K562 (cell line): ENCODE data around the gene ARID3C. TPM values are rescaled to one million over a fixed set of nuclear protein-coding genes. Genes with fewer than 3 reads are reported as not detected.

Experiments used
- ATAC-seq: fragments of 200-7000 bp; cut with Tn5 transposase; 3 replicates; pipeline ENCODE4 v1.9.1; 2020; ENCODE audit warnings: moderate library complexity
- BruUV-seq: library from RNA; stranded (reverse); fragments of 400-500 nt; replicated peaks from 2 replicates; lab custom pipeline; 2021; lab: Mats Ljungman, UMichigan
- CTCF ChIA-PET: fragments of 300-600 bp; formaldehyde crosslinking; extraction: SDS; loops from one replicate; lab custom pipeline; 2021; ENCODE audit warnings: low intra/inter-chr PET ratio; lab: Yijun Ruan, JAX
- POLR2A ChIA-PET: fragments of 300-600, 350-650 bp; sonication (Branson Sonifier 250); formaldehyde crosslinking; extraction: SDS; loops from one replicate; lab custom pipeline; 2021; ENCODE audit warnings: antibody characterized with exemption, inconsistent platforms; lab: Yijun Ruan, JAX
- DNase-seq, 4 experiments: peaks; one replicate each; pipeline versions ENCODE4 v3.0.0 to v3.0.0-alpha.2; 2011 to 2018; ENCODE audit warnings: low spot score in 3 of 4, mixed read lengths in 3 of 4; ENCODE audit errors: extremely low read depth in 1 of 4
- FAIRE-seq: peaks from 2 replicates; lab custom pipeline; 2011; peaks lifted over from hg19 to GRCh38; lab: Jason Lieb, UNC
- H2AFZ ChIP-seq: 2 replicates; pipeline ENCODE4 v1.6.0; 2011; ENCODE audit warnings: low read depth, low read length, control low read depth, inconsistent platforms
- H3K27ac ChIP-seq: fragments of 200-600 bp; 3 replicates; pipeline ENCODE4 v1.8.0; 2011; ENCODE audit warnings: low read depth, mild to moderate bottlenecking, control low read depth, inconsistent platforms, low read length, moderate library complexity, mixed read lengths; ENCODE audit errors: extremely low read depth
- H3K27me3 ChIP-seq, 2 experiments: fragments of 300-600 bp in 1 of 2; 2 replicates in 1 of 2; 3 replicates in 1 of 2; pipeline versions ENCODE4 v1.6.0 to v1.8.0; 2011; ENCODE audit warnings: inconsistent platforms in 2 of 2, low read length in 2 of 2, mild to moderate bottlenecking in 1 of 2, mixed read lengths in 1 of 2, moderate library complexity in 1 of 2; ENCODE audit not compliant: control insufficient read depth in 2 of 2, insufficient read depth in 2 of 2
- H3K36me3 ChIP-seq: fragments of 300-600 bp; 3 replicates; pipeline ENCODE4 v1.8.0; 2011; ENCODE audit warnings: mild to moderate bottlenecking, low read length, inconsistent platforms; ENCODE audit not compliant: control insufficient read depth, insufficient read depth
- H3K4me1 ChIP-seq, 2 experiments: fragments of 200-600 bp in 1 of 2; replicated peaks in 1 of 2; 2 replicates in 1 of 2; 3 replicates in 1 of 2; pipeline versions ENCODE4 v1.5.1 to v1.8.0; 2011; ENCODE audit warnings: inconsistent platforms in 2 of 2, low read length in 2 of 2, mild to moderate bottlenecking in 1 of 2, mixed read lengths in 1 of 2, moderate library complexity in 1 of 2; ENCODE audit not compliant: control insufficient read depth in 2 of 2, insufficient read depth in 2 of 2
- H3K4me2 ChIP-seq: 2 replicates; pipeline ENCODE4 v1.6.1; 2011; ENCODE audit warnings: low read length, control low read depth, inconsistent platforms, mixed read lengths; ENCODE audit not compliant: insufficient read depth
- H3K4me3 ChIP-seq: fragments of 200-600 bp; sonication (generic), shearing (Covaris generic); 2 replicates; pipeline ENCODE4 v1.5.1; 2016; ENCODE audit warnings: control low read depth, inconsistent platforms
- H3K79me2 ChIP-seq: fragments of 200-600 bp; 3 replicates; pipeline ENCODE4 v1.8.0; 2011; ENCODE audit warnings: low read length, inconsistent platforms; ENCODE audit not compliant: control insufficient read depth, insufficient read depth
- H3K9ac ChIP-seq, 2 experiments: 2 replicates each; pipeline versions ENCODE4 v1.6.0 to v1.6.1; 2011; ENCODE audit warnings: low read depth in 2 of 2, low read length in 2 of 2, control low read depth in 1 of 2, inconsistent platforms in 1 of 2, mild to moderate bottlenecking in 1 of 2, mixed read lengths in 1 of 2; ENCODE audit not compliant: insufficient read depth in 1 of 2
- H3K9me1 ChIP-seq: one replicate; pipeline ENCODE4 v1.6.0; 2011; ENCODE audit warnings: inconsistent platforms, mild to moderate bottlenecking, low read length, moderate library complexity; ENCODE audit not compliant: control insufficient read depth, insufficient read depth
- H3K9me3 ChIP-seq: replicated peaks from 2 replicates; pipeline ENCODE4 v1.5.1; 2011; ENCODE audit warnings: low read depth, low read length, inconsistent platforms; ENCODE audit not compliant: control insufficient read depth, insufficient read depth
- H4K20me1 ChIP-seq: replicated peaks from 2 replicates; pipeline ENCODE4 v1.6.1; 2011; ENCODE audit warnings: low read length, inconsistent platforms, mixed read lengths; ENCODE audit not compliant: control insufficient read depth, insufficient read depth
- FIP1L1 ChIP-seq: fragments of 200-400 bp; formaldehyde crosslinking; IDR thresholded peaks from 2 replicates; pipeline ENCODE4 v1.6.1; 2018; ENCODE audit warnings: mild to moderate bottlenecking, low read depth, low read length; ENCODE audit not compliant: poor library complexity, severe bottlenecking
- ZFP36 ChIP-seq: fragments of 150-350 bp; IDR thresholded peaks from 2 replicates; pipeline ENCODE4 v1.6.1; 2018; ENCODE audit warnings: low read length, low read depth; ENCODE audit not compliant: partially characterized antibody
- ZNF175 ChIP-seq: fragments of 200-800 bp; sonication (Bioruptor generic); IDR thresholded peaks from 2 replicates; pipeline ENCODE4 v1.6.1; 2016; ENCODE audit warnings: low read depth, mild to moderate bottlenecking, missing genetic modification characterization, missing compliant biosample characterization
- whole genome bisulfite sequencing: fragments of 100-300 bp; shearing (Covaris generic); methylation state at CpG from one replicate; pipeline ENCODE4 v1.1.6; 2016; ENCODE audit warnings: low coverage, mixed read lengths; ENCODE audit not compliant: insufficient coverage; ENCODE audit errors: missing lambda C conversion rate; 5-methylcytosine and 5-hydroxymethylcytosine counted together
- in situ Hi-C: fragments of 300-500 bp; cut with MboI; formaldehyde crosslinking; loops from 4 replicates; pipeline ENCODE4 v1.15.0; 2018; ENCODE audit warnings: inconsistent platforms, mixed read lengths
- intact Hi-C: fragments of 100-400 bp; cut with micrococcal nuclease; formaldehyde crosslinking; loops from 2 replicates; pipeline ENCODE4 v1.14.2; 2022
- polyA plus RNA-seq, 8 experiments: library from polyadenylated mRNA; depleted of rRNA in 4 of 8; stranded (reverse) in 5 of 8; unstranded in 3 of 8; fragments of >200 nt; fragmentation: Nextera tagmentation in 2 of 8; fragmentation: Illumina TruSeq in 1 of 8; extraction: Ambion mirVana in 2 of 8; extraction: Trizol in 1 of 8; gene quantifications; 2 replicates each; pipeline versions ENCODE4 v1.2.1 to v1.2.3, GENCODE V29; 2011 to 2014; ENCODE audit warnings: inconsistent platforms in 1 of 8, missing spikeins in 1 of 8
- total RNA-seq, 7 experiments: library from RNA; depleted of rRNA in 6 of 7; stranded (reverse); fragments of >200 nt in 6 of 7; fragmentation: Illumina TruSeq in 2 of 7; extraction: Trizol in 2 of 7; gene quantifications; 2 replicates each; pipeline versions ENCODE4 v1.2.1 to v1.2.3, GENCODE V29; 2011 to 2021; ENCODE audit warnings: low replicate concordance in 1 of 7
- TF ChIP-seq, protein P1 (sequence below), 2 experiments: fragments of 200-800 bp in 1 of 2; sonication (Bioruptor generic) in 1 of 2; sonication (generic) in 1 of 2; formaldehyde crosslinking in 1 of 2; IDR thresholded peaks in 1 of 2; conservative IDR thresholded peaks in 1 of 2; 2 replicates each; pipeline versions ENCODE4 v1.5.0 to v1.6.1; 2016 to 2020; ENCODE audit warnings: missing compliant biosample characterization in 1 of 2, missing genetic modification characterization in 1 of 2, missing genetic modification reagents in 1 of 2
- TF ChIP-seq, protein P2 (sequence below): fragments of 450-650 bp; IDR thresholded peaks from 2 replicates; pipeline ENCODE4 v1.6.1; 2017; ENCODE audit warnings: antibody characterized with exemption

ARID3C gene
- total and polyA plus RNA-seq, 9 of the 15 experiments (the other 6 are each of a cell fraction or from before 2014, with no cell fraction given): not detected

DNA sequence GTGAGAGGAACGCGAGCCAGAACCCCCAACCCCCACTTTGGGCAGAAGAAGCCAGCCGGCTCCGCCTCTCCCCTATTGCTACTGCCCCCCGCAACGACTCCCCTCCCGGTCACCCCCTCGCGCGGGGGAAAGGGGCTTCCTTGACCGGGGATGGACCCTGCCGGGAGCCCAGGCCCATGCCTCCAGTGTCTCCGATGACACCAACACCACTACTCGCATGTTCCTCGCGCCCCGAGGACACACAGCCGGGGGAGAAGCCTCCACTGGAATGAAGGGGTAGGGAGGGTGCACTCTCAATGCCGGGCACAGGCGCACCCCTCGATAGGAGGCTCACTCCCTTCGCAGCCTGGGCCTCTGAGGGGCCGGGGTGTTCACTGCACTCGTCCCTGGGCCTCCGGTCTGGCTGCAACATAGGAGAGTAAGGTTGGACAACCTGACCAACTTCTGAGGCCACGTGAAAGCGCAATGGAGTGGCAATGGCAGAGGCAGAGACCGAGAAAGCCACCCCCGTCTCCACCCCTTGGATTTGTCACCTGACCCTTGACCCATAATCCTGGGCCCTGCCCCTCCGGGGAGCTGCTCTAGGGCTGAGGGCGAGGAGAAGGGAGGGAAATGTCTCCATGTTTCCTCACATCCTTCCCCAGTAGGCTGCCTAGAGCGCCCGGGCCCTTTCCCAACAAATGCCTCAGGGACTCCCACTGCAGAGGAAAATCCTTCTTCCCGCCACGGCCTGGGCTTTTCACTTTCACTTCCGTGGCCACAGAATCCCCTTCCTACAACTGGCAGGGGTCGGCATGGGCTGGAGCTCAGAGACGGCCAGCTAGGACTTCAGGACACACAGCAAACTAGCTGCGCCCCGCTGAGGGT lies 38.3 kb downstream of the ARID3C start:
- Histone ChIP-seq H3K4me3 (no peak overlapping the region), H3K9me1 (no peaks in the 10 kb centered on the region), H3K27ac (no peak overlapping the region), H3K4me1 (peaks cover 0 to 34% of the 10 kb centered on the region in 2 experiments; a peak in 2 of 5 replicates), H3K27me3 (peaks cover 10 to 52% of the 10 kb centered on the region in 2 experiments)
- no peak for ATAC-seq
- POLR2A ChIA-PET: interaction anchor here (1.0 kb wide), 1 partner anchor 187 kb away, joined by 3 read pairs; no protein-coding TSS in a partner anchor
- intact Hi-C loops: loop anchor here (1.0 to 5.0 kb wide), 4 partner anchors 42 to 188 kb away; no protein-coding TSS in a partner anchor
- TF ChIP-seq FIP1L1 (no peak), ZNF175 (no peak), ZFP36 (peak; percentile 31)
- TF ChIP-seq, protein P1, sequence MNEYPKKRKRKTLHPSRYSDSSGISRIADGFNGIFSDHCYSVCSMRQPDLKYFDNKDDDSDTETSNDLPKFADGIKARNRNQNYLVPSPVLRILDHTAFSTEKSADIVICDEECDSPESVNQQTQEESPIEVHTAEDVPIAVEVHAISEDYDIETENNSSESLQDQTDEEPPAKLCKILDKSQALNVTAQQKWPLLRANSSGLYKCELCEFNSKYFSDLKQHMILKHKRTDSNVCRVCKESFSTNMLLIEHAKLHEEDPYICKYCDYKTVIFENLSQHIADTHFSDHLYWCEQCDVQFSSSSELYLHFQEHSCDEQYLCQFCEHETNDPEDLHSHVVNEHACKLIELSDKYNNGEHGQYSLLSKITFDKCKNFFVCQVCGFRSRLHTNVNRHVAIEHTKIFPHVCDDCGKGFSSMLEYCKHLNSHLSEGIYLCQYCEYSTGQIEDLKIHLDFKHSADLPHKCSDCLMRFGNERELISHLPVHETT (CRISPR knock-in tag; conservative IDR thresholded peaks at IDR 0.05 in 1 of 2, IDR thresholded peaks at IDR 0.05 in 1 of 2): no peak
- TF ChIP-seq, protein P2, sequence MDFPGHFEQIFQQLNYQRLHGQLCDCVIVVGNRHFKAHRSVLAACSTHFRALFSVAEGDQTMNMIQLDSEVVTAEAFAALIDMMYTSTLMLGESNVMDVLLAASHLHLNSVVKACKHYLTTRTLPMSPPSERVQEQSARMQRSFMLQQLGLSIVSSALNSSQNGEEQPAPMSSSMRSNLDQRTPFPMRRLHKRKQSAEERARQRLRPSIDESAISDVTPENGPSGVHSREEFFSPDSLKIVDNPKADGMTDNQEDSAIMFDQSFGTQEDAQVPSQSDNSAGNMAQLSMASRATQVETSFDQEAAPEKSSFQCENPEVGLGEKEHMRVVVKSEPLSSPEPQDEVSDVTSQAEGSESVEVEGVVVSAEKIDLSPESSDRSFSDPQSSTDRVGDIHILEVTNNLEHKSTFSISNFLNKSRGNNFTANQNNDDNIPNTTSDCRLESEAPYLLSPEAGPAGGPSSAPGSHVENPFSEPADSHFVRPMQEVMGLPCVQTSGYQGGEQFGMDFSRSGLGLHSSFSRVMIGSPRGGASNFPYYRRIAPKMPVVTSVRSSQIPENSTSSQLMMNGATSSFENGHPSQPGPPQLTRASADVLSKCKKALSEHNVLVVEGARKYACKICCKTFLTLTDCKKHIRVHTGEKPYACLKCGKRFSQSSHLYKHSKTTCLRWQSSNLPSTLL: no peak
- TF ChIP-seq, all 486 proteins: peak for 1
- CTCF ChIA-PET: interaction anchor here (1.2 to 1.8 kb wide), 5 partner anchors 13 to 258 kb away, joined by 3 to 9 read pairs (median 7); no protein-coding TSS in a partner anchor
- no TSS peak for BruUV-seq
- Histone ChIP-seq H3K9me3 (no peaks in the 10 kb centered on the region), H3K36me3 (no peaks in the 10 kb centered on the region), H3K9ac (no peak overlapping the region), H3K79me2 (no peaks in the 10 kb centered on the region), H4K20me1 (peaks cover 18% of the 10 kb centered on the region), H2AFZ (no peak overlapping the region), H3K4me2 (no peak overlapping the region)
- in situ Hi-C loops: no loop called here
- DNase-seq: peak in 1 of 4 experiments; percentile 27
- no peak for FAIRE-seq
- 13% methylated on average over 27 of the region's 40 CpGs for WGBS
